A673 (cell line): Measurements from ENCODE around the gene KANK4.

ENCODE experiments used
- CTCF ChIP-seq: fragments of 300-800, 200-600 bp; sonication (generic); conservative IDR thresholded peaks from 2 replicates; pipeline ENCODE4 v1.5.1; 2017; ENCODE audit warnings: low read depth, mild to moderate bottlenecking, antibody characterized with exemption, low read length, moderate library complexity, mixed read lengths
- EZH2 ChIP-seq: fragments of 200-600 bp; sonication (generic); IDR thresholded peaks from 2 replicates; pipeline ENCODE4 v1.6.1; 2017; ENCODE audit warnings: borderline replicate concordance, low read depth, mild to moderate bottlenecking, mixed read lengths, antibody characterized with exemption, low read length; ENCODE audit not compliant: poor library complexity, severe bottlenecking

GRCh38 chr1:62368989-62369388 lies 49.8 kb upstream of the KANK4 start:
- TF ChIP-seq CTCF (no peak), EZH2 (no peak)
